Calu3 (cell line): ENCODE measurements around the gene RAP2C. TPM values are rescaled to one million over a fixed set of nuclear protein-coding genes. Genes with fewer than 3 reads are reported as not detected.
"Not testable (repeated sequence)": the region's sequence is repeated elsewhere in the genome, so short reads cannot be mapped to it uniquely, and the experiment has no call there.

Experiments
- BruUV-seq: library from RNA; stranded (reverse); fragments of 400-500 nt; replicated peaks from 2 replicates; lab custom pipeline; 2021; lab: Mats Ljungman, UMichigan
- CTCF ChIA-PET: fragments of 300-600 bp; sonication (Branson Sonifier 250); formaldehyde crosslinking; loops from one replicate; lab custom pipeline; 2022; ENCODE audit warnings: antibody characterized with exemption; lab: Charles Lee
- DNase-seq: peaks from one replicate; pipeline ENCODE4 v3.0.0; 2022
- H3K27ac Mint-ChIP-seq: one replicate; pipeline ENCODE4 v1.8.0; 2022; ENCODE audit warnings: mixed read lengths; ENCODE audit not compliant: unreplicated experiment
- H3K27me3 Mint-ChIP-seq: one replicate; pipeline ENCODE4 v1.8.0; 2022; ENCODE audit warnings: mixed read lengths; ENCODE audit not compliant: unreplicated experiment
- H3K36me3 Mint-ChIP-seq: one replicate; pipeline ENCODE4 v1.8.0; 2022; ENCODE audit warnings: mild to moderate bottlenecking, moderate library complexity, mixed read lengths; ENCODE audit not compliant: insufficient read depth, unreplicated experiment
- H3K4me1 Mint-ChIP-seq: one replicate; pipeline ENCODE4 v1.8.0; 2022; ENCODE audit warnings: mild to moderate bottlenecking, low read depth, mixed read lengths; ENCODE audit not compliant: unreplicated experiment
- H3K4me3 Mint-ChIP-seq: one replicate; pipeline ENCODE4 v1.8.0; 2022; ENCODE audit warnings: mild to moderate bottlenecking, low read depth, moderate library complexity, mixed read lengths; ENCODE audit not compliant: unreplicated experiment
- H3K9me3 Mint-ChIP-seq: one replicate; pipeline ENCODE4 v1.8.0; 2022; ENCODE audit warnings: low read depth, mixed read lengths; ENCODE audit not compliant: unreplicated experiment
- intact Hi-C: fragments of 100-400 bp; cut with micrococcal nuclease; formaldehyde crosslinking; loops from one replicate; pipeline ENCODE4 v1.10.0; 2022; ENCODE audit not compliant: unreplicated experiment
- total RNA-seq: library from RNA; stranded (reverse); gene quantifications from 2 replicates; pipeline ENCODE4 v1.2.3, GENCODE V29; 2022
- TF ChIP-seq, protein P1 (sequence below): fragments of 200-600 bp; IDR thresholded peaks from one replicate; pipeline ENCODE4 v1.8.0; 2022; ENCODE audit warnings: antibody characterized with exemption; ENCODE audit not compliant: unreplicated experiment

RAP2C gene
- total RNA-seq, 1 experiment from 2014 or later, result 22.9 TPM

DNA sequence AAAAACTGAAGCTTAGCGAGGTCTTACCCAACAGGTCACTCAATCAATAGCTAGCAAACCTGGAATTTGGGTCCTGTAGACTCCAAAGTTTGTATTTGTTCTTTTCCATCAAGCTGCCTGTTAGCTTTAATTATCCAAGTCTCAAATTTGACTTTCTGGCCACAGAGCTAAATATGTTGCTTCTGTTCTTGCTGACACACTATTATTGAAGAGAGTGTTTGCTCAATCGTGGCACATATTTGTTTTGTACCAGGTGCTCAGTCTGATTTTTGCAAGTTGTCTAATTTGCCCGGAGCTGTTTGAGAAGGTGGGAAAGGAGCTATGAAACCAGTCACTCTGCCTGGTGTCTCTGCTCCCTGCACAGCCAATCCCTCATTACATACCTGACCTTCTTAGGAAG lies 49.7 kb downstream of the RAP2C start:
- intact Hi-C loops, result no loop called here
- Mint-ChIP-seq H3K27me3 (peaks cover 13% of the 10 kb centered on the region), H3K36me3 (no peaks in the 10 kb centered on the region), H3K27ac (no peak overlapping the region), H3K9me3 (no peaks in the 10 kb centered on the region), H3K4me1 (no peaks in the 10 kb centered on the region), H3K4me3 (no peak overlapping the region)
- CTCF ChIA-PET, result no interaction called here
- TF ChIP-seq, protein P1, sequence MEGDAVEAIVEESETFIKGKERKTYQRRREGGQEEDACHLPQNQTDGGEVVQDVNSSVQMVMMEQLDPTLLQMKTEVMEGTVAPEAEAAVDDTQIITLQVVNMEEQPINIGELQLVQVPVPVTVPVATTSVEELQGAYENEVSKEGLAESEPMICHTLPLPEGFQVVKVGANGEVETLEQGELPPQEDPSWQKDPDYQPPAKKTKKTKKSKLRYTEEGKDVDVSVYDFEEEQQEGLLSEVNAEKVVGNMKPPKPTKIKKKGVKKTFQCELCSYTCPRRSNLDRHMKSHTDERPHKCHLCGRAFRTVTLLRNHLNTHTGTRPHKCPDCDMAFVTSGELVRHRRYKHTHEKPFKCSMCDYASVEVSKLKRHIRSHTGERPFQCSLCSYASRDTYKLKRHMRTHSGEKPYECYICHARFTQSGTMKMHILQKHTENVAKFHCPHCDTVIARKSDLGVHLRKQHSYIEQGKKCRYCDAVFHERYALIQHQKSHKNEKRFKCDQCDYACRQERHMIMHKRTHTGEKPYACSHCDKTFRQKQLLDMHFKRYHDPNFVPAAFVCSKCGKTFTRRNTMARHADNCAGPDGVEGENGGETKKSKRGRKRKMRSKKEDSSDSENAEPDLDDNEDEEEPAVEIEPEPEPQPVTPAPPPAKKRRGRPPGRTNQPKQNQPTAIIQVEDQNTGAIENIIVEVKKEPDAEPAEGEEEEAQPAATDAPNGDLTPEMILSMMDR, result no peak
- no TSS peak for BruUV-seq
- no peak for DNase-seq

DNA sequence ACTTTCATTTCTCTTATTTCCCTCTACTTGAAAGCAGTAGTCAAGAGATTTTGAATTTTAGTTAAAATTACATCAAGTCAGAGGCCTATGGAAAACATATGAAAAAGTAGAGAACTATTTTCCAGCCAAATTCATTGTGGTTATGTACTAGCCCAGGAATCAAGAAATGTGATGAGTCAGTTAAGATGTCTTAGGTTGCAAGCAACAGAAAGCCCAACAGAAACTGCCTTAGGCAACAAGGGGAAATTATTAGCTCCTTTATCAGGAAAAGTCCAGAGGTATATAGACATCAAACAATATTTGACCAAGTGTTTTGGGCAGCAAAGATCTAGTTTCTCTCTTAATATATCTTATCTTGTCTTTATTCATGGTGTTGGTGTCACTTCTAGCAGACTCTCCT lies 53.6 kb downstream of the RAP2C start:
- H3K27me3 Mint-ChIP-seq, result peaks cover 13% of the 10 kb centered on the region
- no peaks in the 10 kb centered on the region for H3K4me1 Mint-ChIP-seq
- no TSS peak for BruUV-seq
- TF ChIP-seq, protein P1, result no peak
- H3K4me3 Mint-ChIP-seq, result no peak overlapping the region
- intact Hi-C loops, result no loop called here
- H3K27ac Mint-ChIP-seq, result no peak overlapping the region
- CTCF ChIA-PET, result no interaction called here
- no peak for DNase-seq
- H3K9me3 Mint-ChIP-seq, result peaks cover 8% of the 10 kb centered on the region
- no peaks in the 10 kb centered on the region for H3K36me3 Mint-ChIP-seq

DNA sequence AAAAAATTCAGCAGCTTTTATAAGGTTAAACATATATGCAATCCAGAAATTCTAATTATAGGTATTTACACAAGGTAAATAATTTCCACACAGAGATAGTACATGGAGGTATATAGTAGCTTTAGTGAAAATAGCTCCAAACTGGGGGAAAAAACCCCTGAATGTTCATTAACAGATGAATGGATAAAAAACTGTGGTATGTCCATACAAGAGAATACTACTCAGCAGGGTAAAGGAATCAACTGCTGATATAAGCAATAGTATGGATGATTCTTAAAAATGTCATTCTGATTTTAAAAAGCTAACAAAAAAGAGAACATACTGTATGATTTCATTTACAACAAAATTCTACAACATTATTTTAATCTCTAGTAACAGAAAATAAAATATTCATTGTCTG lies 54.2 kb downstream of the RAP2C start:
- CTCF ChIA-PET, result no interaction called here
- Mint-ChIP-seq H3K36me3 (no peaks in the 10 kb centered on the region), H3K9me3 (peaks cover 8% of the 10 kb centered on the region), H3K27ac (no peak overlapping the region), H3K27me3 (peaks cover 13% of the 10 kb centered on the region), H3K4me1 (no peaks in the 10 kb centered on the region), H3K4me3 (no peak overlapping the region)
- TF ChIP-seq, protein P1, result no peak
- no TSS peak for BruUV-seq
- intact Hi-C loops, result no loop called here
- no peak for DNase-seq

DNA sequence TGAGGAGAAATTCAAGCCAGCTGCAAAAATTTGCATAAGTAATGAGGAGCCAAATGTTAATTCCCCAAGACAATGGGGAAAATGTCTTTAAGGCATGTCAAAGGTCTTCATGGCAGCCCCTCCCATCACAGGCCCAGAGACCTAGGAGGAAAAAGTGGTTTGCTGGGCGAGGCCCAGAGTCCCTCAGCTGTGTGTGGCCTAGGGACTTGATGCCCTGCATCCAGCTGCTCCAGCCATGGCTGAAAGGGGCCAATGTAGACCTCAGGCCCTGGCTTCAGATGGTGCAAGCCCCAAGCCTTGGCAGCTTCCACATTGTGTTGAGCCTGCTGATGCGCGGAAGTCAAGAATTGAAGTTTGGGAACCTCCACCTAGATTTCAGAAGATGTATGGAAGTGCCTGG lies 56.2 kb downstream of the RAP2C start:
- H3K27ac Mint-ChIP-seq, H3K36me3 Mint-ChIP-seq, CTCF ChIA-PET, DNase-seq, BruUV-seq, H3K4me1 Mint-ChIP-seq, intact Hi-C loops, H3K4me3 Mint-ChIP-seq, H3K9me3 Mint-ChIP-seq: not testable (repeated sequence)
- peaks cover 13% of the 10 kb centered on the region for H3K27me3 Mint-ChIP-seq

DNA sequence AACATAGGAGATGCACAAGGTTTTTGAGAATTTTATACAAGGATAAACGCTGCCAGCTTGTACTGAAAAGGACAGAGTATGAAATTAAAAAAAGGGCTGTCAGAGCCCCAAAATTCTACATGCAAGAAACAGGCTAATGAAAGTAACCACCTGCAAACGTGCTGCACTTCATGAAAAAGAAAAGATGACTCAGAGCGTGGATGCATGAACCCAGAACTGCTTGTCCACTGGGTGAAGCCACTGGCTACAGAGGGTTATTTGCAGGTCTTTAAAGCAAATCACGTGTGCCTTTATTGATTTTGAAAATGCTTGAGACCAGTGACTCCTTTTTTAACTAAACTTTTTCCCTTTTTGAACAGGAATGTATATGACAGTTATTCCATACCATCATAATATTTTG lies 66.1 kb downstream of the RAP2C start:
- intact Hi-C loops, result no loop called here
- no peak overlapping the region for H3K4me3 Mint-ChIP-seq
- H3K4me1 Mint-ChIP-seq, result no peaks in the 10 kb centered on the region
- no peak for DNase-seq
- TF ChIP-seq, protein P1, result no peak
- CTCF ChIA-PET, result no interaction called here
- peaks cover 12% of the 10 kb centered on the region for H3K27me3 Mint-ChIP-seq
- no TSS peak for BruUV-seq
- no peak overlapping the region for H3K27ac Mint-ChIP-seq
- no peaks in the 10 kb centered on the region for H3K36me3 Mint-ChIP-seq
- no peaks in the 10 kb centered on the region for H3K9me3 Mint-ChIP-seq

Other genes starting within 250 kb of the RAP2C start
- 32.5 and 38.5 TPM in 2 replicates for gene STK26, start 196.1 kb downstream of the RAP2C start, total RNA-seq
- not detected in 2 replicates for gene FRMD7, start 91.4 kb downstream of the RAP2C start, total RNA-seq